Neural cell (in vitro differentiated cells): ENCODE data around the gene CABCOCO1. TPM values are rescaled to one million over a fixed set of nuclear protein-coding genes. Genes with fewer than 3 reads are reported as not detected.

Source experiments
- H2AFZ ChIP-seq: fragments of 200-600, 300-800 bp; sonication (generic), shearing (Covaris generic); 2 replicates; pipeline ENCODE4 v1.6.0; 2014; ENCODE audit warnings: low read depth, mild to moderate bottlenecking, antibody characterized with exemption, low read length, moderate library complexity
- H3F3A ChIP-seq: fragments of 200-600 bp; shearing (Covaris generic); 2 replicates; pipeline ENCODE4 v1.6.1; 2016; ENCODE audit warnings: mild to moderate bottlenecking, moderate library complexity, mixed read lengths, antibody characterized with exemption, low read length; ENCODE audit not compliant: insufficient read depth, poor library complexity, severe bottlenecking
- H3K27ac ChIP-seq: fragments of 200-600, 300-800 bp; sonication (generic), shearing (Covaris generic); 2 replicates; pipeline ENCODE4 v1.5.1; 2014; ENCODE audit warnings: mild to moderate bottlenecking, low read length, moderate library complexity
- H3K27me3 ChIP-seq: fragments of 300-800, 200-600 bp; sonication (generic), shearing (Covaris generic); 2 replicates; pipeline ENCODE4 v1.6.0; 2014; ENCODE audit warnings: mild to moderate bottlenecking, low read depth, low read length, moderate library complexity; ENCODE audit not compliant: insufficient read depth
- H3K36me3 ChIP-seq: fragments of 300-800, 200-600 bp; sonication (generic), shearing (Covaris generic); 2 replicates; pipeline ENCODE4 v1.5.1; 2014; ENCODE audit warnings: mild to moderate bottlenecking, antibody characterized with exemption, low read length, moderate library complexity; ENCODE audit not compliant: insufficient read depth
- H3K4me2 ChIP-seq: fragments of 300-800, 200-600 bp; sonication (generic), shearing (Covaris generic); 2 replicates; pipeline ENCODE4 v1.6.0; 2014; ENCODE audit warnings: mild to moderate bottlenecking, low read length
- H3K4me3 ChIP-seq: fragments of 300-800, 200-600 bp; sonication (generic), shearing (Covaris generic); 2 replicates; pipeline ENCODE4 v1.5.1; 2014; ENCODE audit warnings: mild to moderate bottlenecking, low read length, moderate library complexity
- H3K79me2 ChIP-seq: fragments of 200-600 bp; shearing (Covaris generic); replicated peaks from 2 replicates; pipeline ENCODE4 v1.6.0; 2014; ENCODE audit warnings: mild to moderate bottlenecking, low read length, moderate library complexity; ENCODE audit not compliant: insufficient read depth
- H3K9ac ChIP-seq: fragments of 300-800, 200-600 bp; sonication (generic), shearing (Covaris generic); 2 replicates; pipeline ENCODE4 v1.6.1; 2016; ENCODE audit warnings: mild to moderate bottlenecking, low read length, mixed read lengths
- H3K9me2 ChIP-seq: fragments of 200-600 bp; shearing (Covaris generic); 2 replicates; pipeline ENCODE4 v1.6.1; 2016; ENCODE audit warnings: mild to moderate bottlenecking, low read length, mixed read lengths; ENCODE audit not compliant: insufficient read depth
- H3K9me3 ChIP-seq: fragments of 200-600, 300-800 bp; sonication (generic), shearing (Covaris generic); 2 replicates; pipeline ENCODE4 v1.6.1; 2016; ENCODE audit warnings: mild to moderate bottlenecking, mixed run types, low read length, moderate library complexity, mixed read lengths
- H4K20me1 ChIP-seq: fragments of 200-600 bp; shearing (Covaris generic); 2 replicates; pipeline ENCODE4 v1.6.1; 2016; ENCODE audit warnings: mild to moderate bottlenecking, mixed run types; ENCODE audit not compliant: insufficient read depth
- CTCF ChIP-seq: fragments of 450-650 bp; IDR thresholded peaks from 2 replicates; pipeline ENCODE4 v1.5.1; 2014; ENCODE audit warnings: antibody characterized with exemption, mild to moderate bottlenecking, moderate library complexity; ENCODE audit not compliant: poor library complexity, severe bottlenecking
- EP300 ChIP-seq: fragments of 450-650 bp; conservative IDR thresholded peaks from 2 replicates; pipeline ENCODE4 v1.6.1; 2014; ENCODE audit warnings: antibody characterized with exemption, mild to moderate bottlenecking, moderate library complexity; ENCODE audit not compliant: poor library complexity, severe bottlenecking
- EZH2 ChIP-seq: fragments of 200-600, 300-800 bp; shearing (Covaris generic), sonication (generic); IDR thresholded peaks from 2 replicates; pipeline ENCODE4 v1.6.1; 2014; ENCODE audit warnings: antibody characterized with exemption, low read length, borderline replicate concordance, mild to moderate bottlenecking; ENCODE audit not compliant: insufficient read depth, poor library complexity, severe bottlenecking
- MXI1 ChIP-seq: fragments of 450-650 bp; conservative IDR thresholded peaks from 2 replicates; pipeline ENCODE4 v1.6.1; 2014; ENCODE audit warnings: antibody characterized with exemption, mild to moderate bottlenecking; ENCODE audit not compliant: poor library complexity, severe bottlenecking
- POLR2AphosphoS5 ChIP-seq: IDR thresholded peaks from 2 replicates; pipeline ENCODE4 v1.6.1; 2012
- RAD21 ChIP-seq: fragments of 450-650 bp; conservative IDR thresholded peaks from 2 replicates; pipeline ENCODE4 v1.6.1; 2014; ENCODE audit warnings: antibody characterized with exemption, mild to moderate bottlenecking, moderate library complexity
- REST ChIP-seq: IDR thresholded peaks from 2 replicates; pipeline ENCODE4 v1.6.1; 2012; ENCODE audit warnings: borderline replicate concordance
- SMC3 ChIP-seq: fragments of 450-650 bp; conservative IDR thresholded peaks from 2 replicates; pipeline ENCODE4 v1.6.1; 2014; ENCODE audit warnings: antibody characterized with exemption, mild to moderate bottlenecking, moderate library complexity; ENCODE audit not compliant: poor library complexity
- TAF1 ChIP-seq: IDR thresholded peaks from 2 replicates; pipeline ENCODE4 v1.6.1; 2012; ENCODE audit warnings: low read depth
- polyA plus RNA-seq: library from polyadenylated mRNA; depleted of rRNA; stranded (reverse); fragments of >200 nt; gene quantifications from 2 replicates; pipeline ENCODE4 v1.2.3, GENCODE V29; 2014

CABCOCO1 gene
- polyA plus RNA-seq, 1 donor from 2014 or later: 0.31 TPM

GRCh38 chr10:61643316-61643751 is 19.4 kb upstream of the CABCOCO1 start:
- Histone ChIP-seq H3K4me3 (no peak overlapping the region), H3F3A (no peaks in the 10 kb centered on the region), H3K9me3 (no peaks in the 10 kb centered on the region), H3K27me3 (no peaks in the 10 kb centered on the region), H3K9ac (no peak overlapping the region), H3K36me3 (no peaks in the 10 kb centered on the region), H3K79me2 (no peaks in the 10 kb centered on the region), H3K9me2 (no peaks in the 10 kb centered on the region), H3K27ac (no peak overlapping the region), H4K20me1 (no peaks in the 10 kb centered on the region), H3K4me2 (no peak overlapping the region), H2AFZ (no peak overlapping the region)
- TF ChIP-seq REST (no peak), POLR2AphosphoS5 (no peak), SMC3 (no peak), EP300 (no peak), CTCF (no peak), TAF1 (no peak), EZH2 (no peak), RAD21 (no peak), MXI1 (no peak)

- Histone ChIP-seq H3K79me2 (no peaks in the 10 kb centered on the region), H3K9ac (no peak overlapping the region), H3F3A (no peaks in the 10 kb centered on the region), H2AFZ (no peak overlapping the region), H3K9me3 (no peaks in the 10 kb centered on the region), H4K20me1 (no peaks in the 10 kb centered on the region), H3K9me2 (no peaks in the 10 kb centered on the region), H3K27ac (no peak overlapping the region), H3K36me3 (no peaks in the 10 kb centered on the region), H3K4me2 (no peak overlapping the region), H3K27me3 (no peaks in the 10 kb centered on the region), H3K4me3 (no peak overlapping the region)
- no peak for TF ChIP-seq RAD21
- TF ChIP-seq MXI1: no peak
- TF ChIP-seq CTCF: no peak
- TF ChIP-seq TAF1: no peak
- no peak for TF ChIP-seq SMC3
- no peak for TF ChIP-seq EP300
- TF ChIP-seq REST: no peak
- no peak for TF ChIP-seq POLR2AphosphoS5
These were observed 9.0 kb upstream of the CABCOCO1 start for GRCh38 chr10:61653699-61654098.
